GM19035 (cell line): ENCODE measurements around the gene PDE10A.
"Not testable (repeated sequence)": the region's sequence is repeated elsewhere in the genome, so short reads cannot be mapped to it uniquely, and the experiment has no call there.

ENCODE experiments used
- ATAC-seq: cut with Tn5 transposase; IDR thresholded peaks from one replicate; pipeline ENCODE4 v1.9.1; 2021; ENCODE audit not compliant: unreplicated experiment

The PDE10A gene

DNA sequence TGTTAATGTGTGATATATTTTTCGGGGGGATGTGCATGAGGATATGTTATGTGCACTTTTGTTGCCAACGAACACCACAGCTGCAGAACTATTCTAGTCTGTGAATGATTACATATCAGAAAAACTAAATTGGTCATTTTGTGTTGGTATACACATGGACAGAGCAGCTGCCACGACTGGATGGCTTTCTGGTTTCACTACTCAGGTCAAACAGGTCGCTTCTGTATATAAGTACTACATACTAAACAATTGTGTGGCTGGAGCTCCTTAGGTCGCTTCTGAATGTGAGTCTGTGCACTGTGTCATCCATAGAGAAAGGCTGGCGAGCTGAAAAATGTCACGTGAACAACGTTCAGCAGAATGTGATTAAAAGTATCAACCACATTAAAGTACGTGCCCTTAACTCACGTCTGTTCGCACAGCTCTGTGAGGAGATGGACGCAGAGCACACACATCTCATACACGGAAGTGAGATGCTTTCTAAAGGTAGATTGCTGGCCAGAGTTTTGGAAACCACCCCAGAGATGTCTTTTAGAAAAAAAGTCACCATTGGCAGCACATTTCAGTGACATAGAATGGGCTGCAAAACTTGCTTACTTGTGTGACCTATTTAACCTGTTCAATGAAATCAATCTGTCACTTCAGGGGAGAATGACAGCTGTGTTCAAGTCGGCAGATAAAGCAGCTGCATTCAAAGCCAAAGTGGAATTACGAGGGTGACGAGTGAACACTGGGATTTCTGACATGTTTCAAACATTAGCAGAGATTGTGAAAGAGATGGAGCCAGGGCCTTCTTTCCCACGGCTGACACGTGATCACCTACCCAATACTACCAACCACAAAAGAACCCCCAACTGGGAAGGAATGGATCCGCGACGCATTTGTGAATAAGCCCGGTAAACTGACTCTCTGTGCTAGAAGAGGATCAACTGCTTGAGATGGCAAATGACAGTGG is 176.6 kb downstream of the PDE10A start:
- no peak for ATAC-seq

DNA sequence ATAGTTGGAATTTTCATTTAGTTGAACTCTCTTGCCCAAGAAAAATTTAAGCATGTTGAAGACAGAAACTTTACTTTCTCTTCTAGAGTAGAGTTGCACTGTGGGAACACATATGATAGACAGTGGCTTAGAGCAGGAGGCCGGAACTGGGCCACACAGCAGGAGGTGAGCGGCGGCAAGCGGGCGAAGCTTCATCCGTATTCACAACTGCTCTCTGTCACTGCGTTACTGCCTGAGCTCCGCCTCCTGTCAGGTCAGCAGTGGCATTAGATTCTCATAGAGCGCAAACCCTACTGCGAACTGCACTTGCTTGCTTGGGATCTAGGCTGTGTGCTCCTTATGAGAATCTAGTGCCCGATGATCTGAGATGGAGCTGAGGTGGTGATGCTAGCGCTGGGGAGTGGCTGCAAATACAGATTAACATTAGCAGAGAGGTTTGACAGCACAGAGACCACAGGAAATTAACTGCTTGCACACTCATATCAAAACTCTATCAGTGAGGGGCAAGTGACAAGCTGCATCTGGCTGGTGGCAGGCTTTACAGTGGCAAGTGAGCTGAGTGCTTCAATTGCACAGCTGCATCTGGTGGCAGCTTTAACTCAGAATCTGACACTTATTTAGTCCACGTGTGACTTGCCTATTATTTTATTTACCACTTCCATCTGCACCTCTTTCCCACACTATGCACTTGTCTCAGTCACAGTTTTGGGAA is 178.7 kb downstream of the PDE10A start:
- ATAC-seq = no peak

DNA sequence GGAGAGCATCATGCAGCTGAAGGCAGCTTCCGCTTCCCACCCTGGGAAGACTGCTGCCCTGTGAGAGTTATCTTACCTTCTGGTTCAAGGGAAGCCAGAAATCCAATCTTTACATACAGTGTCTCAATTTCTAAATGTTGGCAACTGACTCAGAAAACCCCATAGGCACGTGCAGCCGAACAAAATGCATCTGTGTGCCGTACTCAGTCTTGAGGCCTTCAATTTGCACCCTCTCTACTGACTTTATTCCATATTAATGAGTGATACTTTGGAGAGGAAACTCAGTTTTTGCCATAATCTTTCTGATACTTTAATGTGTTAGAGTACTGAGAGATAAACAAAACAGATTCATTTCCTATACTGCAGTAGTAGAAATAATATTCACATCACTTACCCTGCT is 181.1 kb downstream of the PDE10A start:
- ATAC-seq = no peak

DNA sequence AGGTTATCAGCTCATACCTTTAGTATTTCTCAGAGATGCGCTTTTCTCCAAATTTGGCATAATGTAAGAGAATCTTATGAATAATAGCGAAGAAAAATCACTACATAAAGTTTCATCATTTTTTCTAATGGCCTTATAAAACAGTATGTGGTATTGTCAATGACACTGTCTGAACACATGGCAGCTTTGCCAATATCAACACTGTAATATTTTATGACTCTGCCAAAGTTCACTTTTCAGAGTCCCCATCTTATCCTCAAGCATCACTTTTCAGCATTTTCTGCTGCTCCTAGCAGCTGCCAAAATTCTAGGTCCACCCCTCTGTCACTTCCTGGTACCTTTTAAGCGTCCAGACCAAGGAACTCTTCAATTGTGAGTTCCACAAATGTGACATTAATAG is 182.1 kb downstream of the PDE10A start:
- no peak for ATAC-seq

DNA sequence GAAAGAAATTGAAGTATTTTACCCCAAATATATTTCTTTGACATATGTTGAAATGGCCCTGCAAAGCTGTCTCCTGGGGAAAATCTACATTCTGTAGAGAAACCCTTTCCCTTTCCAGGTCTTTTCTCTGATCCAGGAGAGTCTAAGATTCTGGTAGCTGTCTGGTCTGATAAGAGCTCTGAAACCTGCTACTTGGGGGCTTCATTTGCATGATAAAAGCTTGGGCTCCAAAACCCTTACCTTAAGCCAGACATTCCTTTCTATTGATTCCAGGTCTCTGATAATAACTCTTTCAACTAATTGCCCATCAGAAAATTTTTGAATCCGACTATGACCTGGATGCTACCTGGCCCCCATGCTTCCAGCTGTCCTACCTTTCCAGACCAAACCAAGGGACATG is 184.5 kb downstream of the PDE10A start:
- ATAC-seq = no peak

DNA sequence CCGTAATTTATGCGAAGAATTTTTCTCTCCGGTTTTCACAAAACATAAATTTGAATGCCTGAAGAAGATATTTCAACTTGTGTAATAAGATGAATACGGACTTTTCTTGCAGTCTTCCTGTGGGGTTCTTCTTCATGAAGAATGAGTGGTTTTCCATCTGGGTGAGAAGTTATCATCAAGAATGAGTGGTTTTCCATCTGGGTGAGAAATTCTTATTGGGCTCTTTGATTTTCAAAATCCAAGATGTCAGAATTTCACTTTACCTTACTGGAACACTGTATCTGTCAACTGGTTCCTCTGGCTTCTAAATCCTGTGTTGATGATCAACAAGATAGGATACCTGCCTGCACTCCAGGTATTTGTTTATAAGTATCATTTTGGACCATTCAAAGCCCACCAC is 193.6 kb downstream of the PDE10A start:
- ATAC-seq = no peak

DNA sequence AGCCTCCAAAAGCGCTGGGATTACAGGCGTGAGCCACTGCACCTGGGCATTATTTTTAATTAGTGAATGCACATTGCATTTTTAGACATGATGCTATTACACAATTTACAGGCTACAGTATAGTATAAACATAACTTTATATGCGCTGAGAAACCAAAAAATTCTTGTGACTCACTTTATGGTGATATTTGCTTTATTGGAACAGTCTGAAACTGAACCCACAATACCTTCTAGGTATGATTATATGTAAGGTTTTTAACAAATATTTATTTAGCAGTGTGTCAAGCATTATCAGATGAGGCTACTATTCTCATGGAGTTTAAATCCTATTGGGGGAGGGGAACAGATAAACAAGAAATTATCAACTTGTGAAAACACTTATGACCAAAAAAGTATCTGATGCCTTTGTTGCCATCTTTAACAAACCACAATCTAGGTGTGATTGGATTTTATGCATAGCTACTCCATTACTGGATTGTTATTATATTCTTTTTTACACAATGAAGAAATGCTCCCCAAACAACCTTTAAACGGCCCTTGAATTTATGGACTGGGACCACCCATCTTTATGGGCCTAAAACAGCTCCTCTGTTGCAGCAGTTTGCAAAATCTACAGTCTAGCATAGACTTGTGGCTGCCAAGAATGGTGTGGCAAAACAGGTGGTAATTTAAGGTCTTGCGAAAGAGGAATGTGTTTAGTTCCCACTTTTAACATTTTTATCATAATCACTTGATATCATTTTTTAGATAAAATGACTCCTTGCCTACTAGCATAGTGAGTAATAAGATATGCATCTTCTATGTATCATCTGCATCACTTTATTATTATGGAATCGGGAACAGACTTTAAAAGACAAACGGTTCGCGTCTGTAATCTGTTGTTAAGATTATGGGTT is 194.5 kb downstream of the PDE10A start:
- ATAC-seq = no peak

DNA sequence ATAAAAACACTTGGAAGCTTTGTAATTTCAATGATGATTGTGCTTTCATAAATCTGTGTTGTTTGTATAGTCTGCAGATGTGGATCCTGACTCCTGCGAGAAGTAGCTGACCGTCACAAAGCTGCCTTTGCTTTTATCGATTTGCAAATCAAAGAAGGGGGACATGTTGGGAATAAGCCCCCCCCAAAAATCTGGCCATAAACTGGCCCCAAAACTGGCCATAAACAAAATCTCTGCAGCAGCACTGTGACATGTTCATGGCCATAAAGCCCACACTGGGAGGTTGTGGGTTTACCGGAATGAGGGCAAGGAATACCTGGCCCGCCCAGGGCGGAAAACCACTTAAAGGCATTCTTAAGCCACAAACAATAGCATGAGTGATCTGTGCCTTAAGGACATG is 199.5 kb downstream of the PDE10A start:
- ATAC-seq = not testable (repeated sequence)

DNA sequence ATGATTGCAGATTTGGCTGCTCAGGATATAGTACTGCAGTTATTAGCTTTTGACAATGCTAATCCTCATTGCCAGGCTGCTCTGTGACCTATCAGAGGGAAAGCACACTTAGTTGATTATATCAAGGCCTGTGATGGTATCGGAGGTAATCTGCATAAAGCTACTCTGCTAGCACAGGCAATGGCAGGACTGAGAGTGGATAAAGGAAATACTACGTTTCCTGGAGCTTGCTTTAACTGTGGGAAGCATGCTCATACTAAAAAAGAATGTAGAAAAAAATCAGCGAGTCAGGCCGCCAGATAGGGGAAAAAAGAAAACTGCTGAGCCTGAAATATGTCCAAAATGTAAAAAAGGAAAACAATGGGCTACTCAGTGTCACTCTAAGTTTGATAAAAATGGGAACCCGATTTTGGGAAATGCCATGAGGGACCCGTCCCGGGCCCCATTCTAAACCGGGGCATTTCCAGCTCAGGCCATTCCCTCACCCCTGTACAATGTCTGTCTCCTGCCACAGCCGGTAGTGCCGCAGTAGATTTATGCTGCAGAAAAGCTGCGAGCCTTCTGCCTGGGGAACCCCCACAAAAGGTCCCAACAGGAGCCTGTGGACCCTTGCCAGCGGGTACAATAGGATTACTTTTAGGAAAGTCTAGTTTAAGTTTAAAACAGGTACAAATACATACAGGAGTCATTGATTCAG is 203.3 kb downstream of the PDE10A start:
- ATAC-seq = not testable (repeated sequence)

DNA sequence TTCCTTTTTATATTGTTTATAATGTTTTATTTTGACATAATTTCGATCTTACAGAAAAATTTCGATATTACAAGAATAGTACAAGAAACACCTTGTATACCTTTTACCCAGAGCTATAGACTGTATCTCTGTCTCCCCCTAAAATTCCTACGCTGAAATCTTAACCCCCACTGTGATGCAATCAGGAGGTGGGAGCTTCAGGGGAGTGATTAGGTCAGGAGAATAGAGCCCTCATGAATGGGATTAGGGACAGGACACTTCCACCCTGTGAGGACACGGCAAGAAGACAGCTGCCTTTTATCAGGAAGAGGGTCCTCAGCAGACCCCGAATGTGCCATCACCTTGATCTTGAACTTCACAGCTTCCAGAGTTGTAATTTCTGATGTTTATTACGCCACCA is 204.9 kb downstream of the PDE10A start:
- no peak for ATAC-seq

DNA sequence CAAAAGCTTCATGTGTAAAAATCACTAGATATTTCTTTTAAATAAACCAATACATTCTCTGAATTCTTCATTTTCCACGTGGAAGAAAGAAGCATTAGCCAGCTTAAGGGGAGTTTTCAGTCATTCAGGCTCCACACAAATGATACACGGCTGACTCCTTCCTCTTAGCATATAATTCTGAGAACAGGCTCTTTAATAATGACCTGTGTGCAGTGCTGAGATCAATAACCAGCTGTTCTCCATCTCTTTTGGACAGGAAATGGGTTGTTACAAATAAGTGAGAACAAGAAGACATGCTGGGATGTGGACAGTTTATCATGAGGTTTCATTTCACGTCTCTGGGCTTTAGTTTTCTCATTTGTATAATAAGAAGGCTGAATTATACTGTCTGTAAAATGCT is 206.8 kb downstream of the PDE10A start:
- no peak for ATAC-seq

DNA sequence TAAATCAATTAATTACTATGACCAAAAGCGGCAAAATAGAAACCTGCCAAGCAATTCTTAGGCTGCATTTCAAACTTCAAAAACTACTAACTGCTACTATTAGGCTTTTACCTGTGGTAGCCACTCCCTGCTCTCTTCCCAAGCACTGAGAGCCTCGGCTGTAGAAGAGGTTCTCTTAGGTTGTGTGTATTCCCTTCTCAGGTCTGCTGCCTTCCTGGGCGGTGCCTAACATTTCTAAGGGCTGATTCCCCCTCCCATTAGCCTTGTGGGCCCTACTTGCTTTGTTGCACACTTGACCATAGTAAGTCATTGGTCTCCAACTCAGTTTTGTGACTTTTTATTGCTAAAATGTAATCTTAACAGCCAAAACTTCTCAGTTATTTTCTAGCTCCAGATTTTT is 207.6 kb downstream of the PDE10A start:
- ATAC-seq = no peak

DNA sequence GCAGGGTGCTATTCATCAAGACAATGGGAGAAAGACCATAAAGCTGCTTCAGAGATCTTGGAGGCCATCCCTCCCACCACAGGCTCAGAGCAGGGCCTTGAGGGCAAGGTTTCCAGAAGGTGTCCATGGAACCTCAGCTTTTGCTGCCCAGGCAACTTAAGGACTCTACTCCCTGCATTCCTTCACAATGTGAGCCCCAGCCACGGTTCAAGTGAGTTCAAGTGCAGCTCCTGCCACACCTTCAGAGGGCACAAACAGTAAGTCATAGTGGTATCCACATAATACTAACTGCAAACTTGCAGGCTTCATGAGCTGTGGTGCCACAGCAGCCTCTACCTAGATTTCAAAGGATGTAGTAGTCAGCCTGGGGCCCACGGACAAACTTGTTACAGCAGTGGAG is 209.6 kb downstream of the PDE10A start:
- ATAC-seq = no peak

DNA sequence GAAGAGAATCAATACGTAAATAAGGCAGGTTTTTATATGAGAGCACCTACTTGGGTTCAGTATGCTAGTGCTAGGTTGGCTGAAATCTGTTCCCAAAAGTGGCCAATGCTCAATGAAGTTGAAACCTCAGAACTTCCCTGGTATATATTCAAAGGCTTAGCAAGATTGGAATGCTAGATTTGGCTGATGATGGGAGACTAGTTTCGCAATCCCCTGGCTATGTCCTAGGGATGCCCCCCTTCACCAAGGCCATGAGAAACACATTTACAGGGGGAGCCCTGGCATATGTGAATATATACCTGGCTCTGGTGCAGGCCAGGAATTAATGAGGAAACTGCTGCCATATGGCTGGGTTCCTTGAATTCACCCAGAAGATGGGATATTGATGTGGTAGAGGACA is 211.2 kb downstream of the PDE10A start:
- ATAC-seq = no peak

DNA sequence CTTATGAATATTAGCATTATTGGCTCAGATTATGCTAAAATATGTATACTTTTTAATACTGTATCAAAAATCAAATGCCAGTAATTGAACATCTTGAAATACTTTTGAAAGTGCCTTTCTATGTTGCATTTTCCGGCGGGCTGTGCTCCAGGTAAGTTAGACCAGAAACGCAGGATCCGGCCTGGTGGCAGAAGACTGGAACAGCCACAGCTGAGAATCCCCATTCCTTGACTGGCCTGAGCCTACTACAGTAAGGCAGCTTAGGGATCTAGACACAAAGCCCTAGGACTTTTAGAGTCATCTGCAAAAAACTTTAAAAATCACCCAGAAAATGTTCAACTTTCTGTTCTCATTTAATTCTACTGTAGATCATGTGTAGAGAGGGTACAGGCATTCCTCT is 214.8 kb downstream of the PDE10A start:
- ATAC-seq = no peak

DNA sequence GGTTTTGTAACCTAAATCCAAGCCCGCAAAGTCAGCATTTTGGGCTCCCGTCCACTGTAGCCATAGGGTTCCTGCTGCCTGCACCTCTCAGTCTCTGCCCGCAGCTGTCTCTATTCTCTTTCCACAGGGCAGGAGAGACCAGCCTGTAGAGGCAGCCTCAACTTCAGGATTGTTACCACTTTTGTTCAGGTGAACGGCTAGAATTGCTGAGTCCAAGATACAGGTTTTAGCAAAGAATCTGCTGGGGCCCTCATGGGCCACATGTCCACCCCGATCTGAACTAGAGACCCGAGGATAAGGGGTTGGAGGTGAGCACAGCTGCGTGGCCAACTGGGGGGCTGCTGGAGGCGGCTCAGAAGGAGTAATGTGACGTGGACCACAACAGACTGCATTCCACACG is 215.9 kb downstream of the PDE10A start:
- no peak for ATAC-seq

DNA sequence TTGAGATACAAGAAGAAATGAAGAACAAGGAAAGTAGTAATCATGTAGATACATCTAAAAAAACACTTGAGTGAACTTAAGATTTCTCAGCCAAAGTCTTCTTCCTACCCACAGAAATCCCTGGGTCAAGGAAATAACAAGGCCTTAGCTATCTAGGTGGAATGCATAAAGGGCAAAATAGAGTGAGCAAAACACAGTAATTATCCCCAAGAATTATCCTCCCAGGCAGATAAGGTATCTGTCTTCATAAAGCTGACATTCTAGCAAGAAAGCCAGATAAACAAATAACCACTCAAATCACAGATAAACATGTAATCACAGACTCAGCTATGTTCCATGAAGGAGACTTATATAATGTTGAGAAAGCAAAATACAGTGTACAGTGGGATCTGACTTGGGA is 216.7 kb downstream of the PDE10A start:
- ATAC-seq = no peak

DNA sequence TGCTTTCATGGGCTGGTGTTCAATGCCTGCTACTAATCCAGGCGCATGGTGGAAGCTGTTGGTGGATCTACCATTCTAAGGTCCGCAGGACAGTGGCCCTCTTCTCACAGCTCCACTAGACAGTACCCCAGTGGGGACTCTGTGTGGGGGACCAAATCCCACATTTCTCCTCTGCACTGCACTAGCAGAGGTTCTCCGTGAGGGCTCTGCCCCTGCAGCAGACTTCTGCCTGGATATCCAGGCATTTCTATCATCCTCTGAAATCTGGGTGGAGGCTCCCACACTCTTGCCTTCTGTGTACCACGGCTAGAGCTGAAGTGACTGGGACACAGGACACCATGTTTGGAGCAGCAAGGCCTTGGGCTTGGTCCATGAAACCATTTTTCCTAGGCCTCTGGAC is 219.6 kb downstream of the PDE10A start:
- no peak for ATAC-seq

DNA sequence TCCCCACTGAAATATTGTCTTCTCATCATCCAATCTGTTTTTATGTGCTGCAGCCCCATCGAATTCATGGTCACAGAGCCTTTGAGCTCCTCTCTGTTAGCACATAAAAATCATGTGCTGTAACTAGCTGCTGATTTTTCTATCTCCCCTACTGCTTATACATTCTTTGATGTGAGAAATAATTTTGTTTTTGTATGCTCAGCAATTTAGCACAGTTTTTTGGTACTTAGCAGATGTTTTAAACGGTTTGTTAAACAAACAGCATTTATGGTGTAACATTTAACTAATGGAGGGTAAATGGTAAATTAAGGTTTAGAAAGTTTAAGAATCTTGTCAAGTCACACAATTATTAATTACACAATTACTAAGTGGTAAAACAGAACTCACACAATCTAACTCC is 221.9 kb downstream of the PDE10A start:
- no peak for ATAC-seq

DNA sequence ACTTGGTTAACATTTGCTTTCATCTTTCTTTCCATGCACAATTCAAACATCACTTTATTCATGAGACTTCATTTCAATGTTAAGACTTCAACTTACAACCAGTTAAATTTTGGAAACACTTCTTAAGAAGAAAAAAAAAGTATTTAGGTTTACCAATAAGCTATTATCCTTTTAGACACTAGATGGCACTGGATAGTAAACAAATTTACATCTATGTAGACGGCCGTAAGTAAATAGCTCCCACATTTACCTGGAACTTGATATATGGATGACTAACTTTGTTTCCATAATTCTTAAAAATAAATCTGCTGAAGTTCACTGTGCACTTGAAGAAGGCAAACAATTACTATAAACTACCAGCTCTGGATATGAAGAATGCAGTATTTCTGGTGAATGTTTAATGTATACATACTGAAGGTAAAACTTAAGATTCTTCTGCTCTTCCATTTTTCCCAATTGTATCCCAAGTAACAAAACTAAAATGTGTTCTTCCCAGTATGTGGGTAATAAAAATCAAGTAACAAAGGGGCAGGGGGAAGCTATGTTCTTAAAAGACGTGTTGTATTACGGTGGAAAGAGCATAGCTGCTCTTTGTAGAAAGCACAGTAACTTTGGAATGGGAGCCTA is 223.0 kb downstream of the PDE10A start:
- peak; percentile 70 for ATAC-seq
